ENCODE measurements around the gene LTB.
A peak's percentile ranks its signal among the peaks of the same experiment; 100 is the strongest.

The LTB gene, protein sequence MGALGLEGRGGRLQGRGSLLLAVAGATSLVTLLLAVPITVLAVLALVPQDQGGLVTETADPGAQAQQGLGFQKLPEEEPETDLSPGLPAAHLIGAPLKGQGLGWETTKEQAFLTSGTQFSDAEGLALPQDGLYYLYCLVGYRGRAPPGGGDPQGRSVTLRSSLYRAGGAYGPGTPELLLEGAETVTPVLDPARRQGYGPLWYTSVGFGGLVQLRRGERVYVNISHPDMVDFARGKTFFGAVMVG

GRCh38 chr6:31582230-31582643 lies at the start of gene LTB:
Gene LTB (minus strand): TSS chr6:31582424. CDS start chr6:31582417, 7 bp downstream.
- peak; percentile 60 for DNase-seq

- no peak for DNase-seq
Observed at GRCh38 chr6:31631681-31632278, 49.6 kb upstream of the LTB start.

DNA sequence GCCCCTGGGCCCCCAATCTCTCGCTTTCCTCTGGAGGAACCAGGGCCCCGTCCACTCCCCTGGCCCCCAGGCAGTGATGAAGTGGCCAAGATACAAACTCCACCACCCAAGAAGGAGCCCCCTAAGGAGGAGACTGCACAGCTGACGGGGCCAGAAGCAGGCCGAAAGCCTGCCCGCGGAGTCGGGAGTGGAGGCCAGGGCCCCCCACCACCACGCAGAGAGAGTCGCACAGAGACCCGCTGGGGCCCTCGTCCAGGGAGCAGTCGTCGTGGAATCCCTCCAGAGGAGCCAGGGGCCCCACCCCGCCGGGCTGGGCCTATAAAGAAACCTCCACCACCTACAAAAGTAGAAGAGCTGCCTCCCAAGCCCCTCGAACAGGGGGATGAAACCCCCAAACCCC lies 49.0 kb upstream of the LTB start:
- DNase-seq: no peak

DNA sequence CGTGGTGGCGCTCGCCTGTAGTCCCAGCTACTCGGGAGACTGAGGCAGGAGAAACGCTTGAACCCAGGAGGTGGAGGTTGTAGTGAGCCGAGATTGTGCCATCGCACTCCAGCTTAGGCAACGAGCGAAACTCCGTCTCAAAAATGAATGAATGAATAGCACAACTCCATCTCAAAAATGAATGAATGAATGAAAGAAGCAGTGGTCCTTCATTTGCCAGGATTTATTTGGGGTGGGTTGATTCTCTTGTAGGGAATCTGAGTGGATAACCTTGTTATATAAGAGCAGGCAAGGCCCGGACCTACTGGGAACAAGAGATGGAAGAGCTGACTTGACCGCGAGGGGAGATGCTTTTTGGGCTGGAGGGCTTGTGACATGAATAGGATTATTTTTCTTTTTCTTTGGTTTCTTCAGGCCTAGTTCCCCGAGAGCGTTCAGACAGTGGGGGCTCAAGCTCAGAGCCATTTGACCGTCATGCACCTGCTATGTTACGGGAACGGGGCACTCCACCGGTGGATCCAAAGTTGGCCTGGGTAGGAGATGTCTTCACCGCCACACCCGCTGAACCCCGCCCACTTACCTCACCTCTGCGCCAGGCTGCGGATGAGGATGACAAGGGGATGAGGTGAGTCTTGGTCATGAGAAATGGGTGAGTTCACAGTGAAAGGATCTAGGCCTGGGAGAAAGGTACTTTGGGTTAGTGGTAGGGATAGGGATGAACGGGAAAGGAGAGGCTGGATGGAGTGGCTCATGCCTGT lies 48.1 kb upstream of the LTB start:
- no peak for DNase-seq

GRCh38 chr6:31629014-31629413 lies 46.8 kb upstream of the LTB start:
- no peak for DNase-seq

- no peak for DNase-seq
Observed at GRCh38 chr6:31627690-31628287, 45.6 kb upstream of the LTB start.

- DNase-seq: no peak
Observed at GRCh38 chr6:31626952-31627351, 44.7 kb upstream of the LTB start.

DNA sequence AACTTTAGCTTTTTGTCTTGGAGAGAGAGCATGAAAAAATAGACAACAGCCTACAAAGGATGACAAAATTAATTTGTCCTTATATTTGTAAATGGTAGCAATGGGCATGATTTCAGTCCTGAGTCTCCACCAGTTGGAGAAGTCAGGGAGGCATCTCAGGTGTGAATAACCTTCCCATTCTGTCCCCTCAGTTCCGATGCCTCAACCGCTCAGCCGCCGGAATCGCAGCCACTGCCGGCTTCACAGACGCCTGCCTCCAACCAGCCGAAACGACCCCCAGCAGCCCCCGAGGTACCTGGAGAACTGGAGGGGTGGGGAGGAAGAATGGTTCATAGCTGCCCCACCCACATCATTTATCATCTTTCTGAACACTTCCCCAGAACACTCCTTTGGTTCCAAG lies 41.8 kb upstream of the LTB start:
- DNase-seq: no peak

DNA sequence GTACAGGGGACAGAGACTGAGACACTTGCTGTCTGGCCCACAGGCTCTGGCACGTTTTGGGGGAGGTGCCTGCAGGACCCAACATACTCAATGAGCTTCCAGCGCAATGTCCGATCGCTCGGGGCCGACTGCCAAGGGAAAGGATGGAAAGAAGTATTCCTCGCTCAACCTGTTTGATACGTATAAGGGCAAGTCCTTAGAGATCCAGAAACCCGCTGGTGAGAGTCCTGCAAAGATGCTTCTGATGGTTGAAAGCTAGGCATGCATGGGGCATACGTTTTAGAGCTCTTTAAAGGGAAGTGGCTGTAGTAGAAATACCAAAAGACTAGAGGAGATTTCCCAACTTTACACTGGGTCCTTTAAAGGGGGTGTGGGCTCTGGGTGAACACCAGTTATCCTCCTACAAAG lies 40.5 kb upstream of the LTB start:
- DNase-seq: no peak

GRCh38 chr6:31621991-31622390 lies 39.8 kb upstream of the LTB start:
- no peak for DNase-seq

- DNase-seq: no peak
Observed at GRCh38 chr6:31621320-31621939, 39.2 kb upstream of the LTB start.

DNA sequence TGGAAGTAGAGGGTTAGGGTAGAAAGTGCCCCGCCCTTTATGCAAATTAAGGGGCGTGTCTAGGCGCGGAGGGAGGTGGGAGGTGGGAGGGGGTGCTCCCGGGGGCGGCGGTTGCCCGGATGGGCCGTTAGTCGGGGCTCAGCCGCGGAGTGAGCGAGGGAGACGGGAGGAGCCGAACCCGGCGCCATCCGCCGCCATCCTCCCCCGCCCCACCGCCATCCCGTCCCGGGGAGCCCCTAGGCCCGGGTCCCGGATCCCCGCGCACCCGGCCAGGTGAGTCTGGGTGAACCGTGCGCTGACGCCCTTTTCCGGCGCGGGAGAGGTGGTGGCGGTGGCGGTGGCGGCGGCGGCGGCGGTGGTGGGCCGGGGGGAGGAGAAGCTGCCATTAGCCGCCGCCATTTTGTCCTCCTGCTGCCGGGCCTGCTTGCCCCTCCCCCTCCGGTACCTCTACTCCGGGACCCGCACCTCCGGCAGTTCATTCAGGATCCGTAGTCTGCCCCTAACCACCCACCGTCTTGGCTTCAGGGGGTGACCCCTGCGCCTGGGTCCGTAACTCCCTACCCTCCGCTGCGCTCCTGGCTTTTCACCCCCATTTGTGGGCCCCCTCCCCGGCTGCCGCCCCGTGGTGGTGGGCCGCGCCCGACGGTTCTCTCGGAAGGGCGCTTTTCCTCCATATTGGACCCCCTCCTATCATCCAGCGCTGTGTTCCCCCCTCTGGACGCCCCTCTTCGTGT lies 38.5 kb upstream of the LTB start, which contains the start of gene PRRC2A:
TSS of gene PRRC2A (plus strand) at position 130 of the 734 bp plus-strand sequence. CDS start 2,075 bp downstream, outside the sequence.
- DNase-seq: peak; percentile 93

DNA sequence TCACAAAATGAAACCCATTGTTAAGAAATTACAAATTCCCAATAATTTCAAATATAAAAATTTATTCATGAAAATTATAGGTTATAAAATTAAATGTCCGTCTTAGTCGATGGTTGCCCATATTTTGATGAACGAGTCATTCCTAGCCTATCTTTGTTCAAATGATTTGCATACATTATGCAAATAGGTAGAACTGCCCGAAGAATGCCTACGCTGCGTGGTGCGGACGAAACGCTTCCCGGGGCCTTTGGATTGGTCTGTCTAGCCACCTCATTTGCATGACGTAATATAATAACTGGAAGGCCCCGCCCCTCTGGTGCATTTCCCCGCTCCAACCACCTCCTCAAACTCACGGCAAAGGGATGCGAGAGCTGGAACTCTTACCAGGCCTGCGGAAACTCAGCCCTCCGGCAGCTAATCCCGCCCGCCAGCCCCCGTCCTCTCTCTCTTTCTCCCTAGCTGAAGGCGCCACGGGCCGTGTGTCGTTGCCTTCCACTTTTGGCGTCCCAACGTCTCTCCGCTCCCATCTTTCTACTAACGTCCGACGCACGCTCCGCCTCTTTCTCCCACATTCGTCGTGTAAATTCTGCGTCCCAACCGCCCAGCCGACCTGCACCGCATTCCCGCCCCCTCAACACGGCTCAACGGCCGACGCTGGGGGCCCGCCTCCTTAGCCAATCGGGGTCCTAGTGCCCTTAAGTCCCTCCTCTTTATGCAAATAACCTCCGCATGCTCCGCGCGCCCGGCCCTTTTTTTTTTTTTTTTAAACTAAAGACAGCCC lies 37.8 kb upstream of the LTB start:
- DNase-seq: peak; percentile 95

- no peak for DNase-seq
Observed at GRCh38 chr6:31617010-31617409, 34.8 kb upstream of the LTB start.

DNA sequence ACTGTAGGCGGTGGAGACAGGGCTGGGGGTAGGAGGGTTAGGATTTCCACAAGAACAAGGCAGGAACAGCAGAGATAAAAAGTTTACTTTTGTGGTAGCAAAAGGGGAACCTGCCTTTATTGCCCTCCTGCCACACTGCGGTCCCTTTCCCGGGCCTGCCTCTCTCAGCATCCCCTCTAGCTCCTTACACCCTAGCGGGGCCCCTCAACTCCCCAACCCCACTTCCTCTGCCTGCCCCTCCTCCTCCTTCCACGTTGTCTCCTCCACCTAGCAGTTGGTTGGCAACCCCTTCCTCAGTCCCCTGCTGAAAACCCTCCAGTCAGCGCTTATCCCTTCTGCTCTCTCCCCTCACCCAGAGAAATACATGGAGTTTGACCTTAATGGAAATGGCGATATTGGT lies 33.5 kb upstream of the LTB start:
- no peak for DNase-seq

DNA sequence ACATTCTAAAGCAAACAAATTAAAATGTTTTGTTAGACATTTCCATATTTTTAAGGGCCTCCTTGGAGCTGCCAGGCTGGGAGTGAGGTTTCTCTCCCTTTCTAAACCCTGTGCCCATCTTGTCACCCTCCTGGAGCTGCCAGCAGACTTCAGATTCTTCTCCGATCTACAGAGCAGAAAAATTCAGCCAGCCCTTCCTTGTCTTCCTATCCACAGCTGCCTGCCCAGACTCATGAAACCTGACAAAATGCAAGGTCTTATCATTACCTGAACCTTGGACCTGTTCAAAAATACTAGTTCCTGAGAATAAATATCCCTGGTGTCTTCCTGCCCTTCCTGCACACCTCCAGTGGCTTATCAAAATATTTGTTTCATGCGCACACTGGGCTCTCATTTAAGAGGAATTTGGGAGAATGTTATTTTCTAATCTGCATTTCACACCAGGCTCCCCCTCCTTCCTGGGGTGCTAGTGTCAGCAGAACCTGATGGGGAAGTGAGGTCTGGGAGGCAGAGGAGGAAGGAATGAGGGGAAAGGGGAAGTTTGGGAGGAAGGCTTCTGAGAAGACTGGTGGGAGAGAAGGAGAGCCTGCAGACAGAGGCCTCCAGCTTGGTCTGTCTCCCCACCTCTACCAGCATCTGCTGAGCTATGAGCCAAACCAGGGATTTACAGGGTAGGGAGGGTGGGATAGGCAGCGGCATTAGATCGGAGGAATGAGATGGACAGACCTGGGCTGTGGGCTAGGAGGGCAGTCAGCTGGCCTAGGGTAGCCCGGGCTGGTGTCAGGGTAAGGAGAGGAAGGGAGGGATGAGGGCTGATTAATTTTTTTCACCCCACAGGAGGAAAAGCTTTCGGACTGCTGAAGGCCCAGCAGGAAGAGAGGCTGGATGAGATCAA lies 32.7 kb upstream of the LTB start, which contains the start of gene AIF1:
TSS of gene AIF1 (plus strand) at position 551 of the 895 bp plus-strand sequence. CDS start at position 647, 96 bp downstream.
- DNase-seq: no peak

DNA sequence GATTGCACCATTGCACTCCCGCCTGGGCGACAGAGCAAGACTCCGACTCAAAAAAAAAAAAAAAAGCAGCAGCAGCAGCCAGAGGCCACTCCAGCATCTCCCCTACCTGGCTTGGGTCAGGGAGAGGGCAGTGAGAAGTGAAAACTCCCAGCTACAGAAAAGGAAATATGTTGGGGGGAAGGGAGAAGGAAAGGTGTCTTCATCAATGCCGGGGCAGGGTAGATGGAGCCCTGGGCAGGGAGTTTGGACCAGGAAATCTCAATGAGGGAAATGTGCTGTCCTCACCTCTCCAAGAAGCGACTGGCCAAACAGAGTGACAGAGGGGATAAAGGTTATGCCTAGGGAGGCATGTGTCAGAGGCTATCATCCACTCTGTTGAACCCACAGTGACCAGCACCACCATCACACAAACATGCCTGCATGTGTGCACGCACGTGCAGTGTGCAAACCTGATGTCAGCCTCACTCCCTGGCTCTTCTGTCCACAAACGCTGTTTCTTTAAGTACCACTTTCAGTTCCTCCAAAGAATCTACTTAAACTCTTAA lies 31.9 kb upstream of the LTB start:
- no peak for DNase-seq

DNA sequence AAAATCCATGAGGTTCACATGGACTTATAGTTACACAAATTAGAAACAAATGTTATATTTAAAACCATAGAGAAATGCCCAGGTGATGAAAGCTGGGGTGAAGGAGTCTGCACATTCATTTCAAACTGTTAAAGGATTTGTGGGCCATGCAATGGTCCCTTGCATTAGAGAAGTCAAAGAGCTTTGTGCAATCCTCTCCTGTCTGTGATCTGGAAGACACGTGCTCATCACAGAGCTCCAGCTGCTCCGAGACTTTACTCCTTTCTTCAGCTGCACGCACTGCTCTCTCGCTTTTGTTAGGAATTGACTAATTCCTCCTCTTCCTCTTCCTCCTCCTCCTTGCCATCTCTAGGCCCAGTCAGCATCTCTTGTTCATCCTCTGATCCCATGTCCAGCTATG lies 28.7 kb upstream of the LTB start:
- no peak for DNase-seq

GRCh38 chr6:31609519-31610406 lies 27.5 kb upstream of the LTB start:
- DNase-seq: no peak
